OCI-LY3 (cell line): ENCODE results near the gene GSAP.

ENCODE experiments used
- H2AFZ ChIP-seq: fragments of 200-600, 300-600 bp; shearing (Covaris generic); 2 replicates; pipeline ENCODE4 v1.6.0; 2014; ENCODE audit warnings: antibody characterized with exemption, low read depth, low read length
- H3K27ac ChIP-seq: fragments of 200-600, 300-600 bp; sonication (generic); 2 replicates; pipeline ENCODE4 v1.5.1; 2014; ENCODE audit warnings: mild to moderate bottlenecking, low read length, moderate library complexity, mixed read lengths
- H3K27me3 ChIP-seq: fragments of 200-600, 300-600 bp; sonication (generic); 2 replicates; pipeline ENCODE4 v1.6.1; 2014; ENCODE audit warnings: low read depth, low read length, mixed read lengths
- H3K36me3 ChIP-seq: fragments of 200-600, 300-600 bp; sonication (generic); replicated peaks from 2 replicates; pipeline ENCODE3; 2014; ENCODE audit warnings: low read depth, low read length, mixed read lengths
- H3K4me1 ChIP-seq: fragments of 300-600, 200-600 bp; sonication (generic); 2 replicates; pipeline ENCODE4 v1.6.1; 2014; ENCODE audit warnings: low read length, mixed read lengths
- H3K4me2 ChIP-seq: fragments of 200-600, 300-600 bp; sonication (generic); 2 replicates; pipeline ENCODE4 v1.6.1; 2014; ENCODE audit warnings: low read length, mixed read lengths
- H3K4me3 ChIP-seq: fragments of 300-600, 200-600 bp; sonication (generic); 2 replicates; pipeline ENCODE4 v1.5.1; 2014; ENCODE audit warnings: antibody characterized with exemption, mild to moderate bottlenecking, low read length, moderate library complexity
- H3K79me2 ChIP-seq: fragments of 300-600, 200-600 bp; shearing (Covaris generic); 2 replicates; pipeline ENCODE4 v1.6.1; 2014; ENCODE audit warnings: mild to moderate bottlenecking, low read length, mixed read lengths
- H3K9ac ChIP-seq: fragments of 300-600, 200-600 bp; shearing (Covaris generic); 2 replicates; pipeline ENCODE4 v1.6.0; 2014; ENCODE audit warnings: mild to moderate bottlenecking, low read length, moderate library complexity
- H3K9me3 ChIP-seq: fragments of 200-600, 300-600 bp; shearing (Covaris generic); 2 replicates; pipeline ENCODE4 v1.6.1; 2014; ENCODE audit warnings: low read length, mixed read lengths; ENCODE audit not compliant: insufficient read depth
- H4K20me1 ChIP-seq: fragments of 200-600, 300-600 bp; sonication (generic); 2 replicates; pipeline ENCODE4 v1.6.1; 2016; ENCODE audit warnings: low read length, mixed read lengths; ENCODE audit not compliant: insufficient read depth
- CTCF ChIP-seq: fragments of 200-600, 300-600 bp; sonication (generic); IDR thresholded peaks from 2 replicates; pipeline ENCODE4 v1.5.1; 2014; ENCODE audit warnings: antibody characterized with exemption, low read length, low read depth
- EZH2phosphoT487 ChIP-seq: fragments of 200-600 bp; shearing (Covaris generic); IDR thresholded peaks from 2 replicates; pipeline ENCODE4 v1.6.1; 2018; ENCODE audit warnings: antibody characterized with exemption, mixed run types, low read depth

Gene GSAP

GRCh38 chr7:77309714-77310220 is 106.4 kb downstream of the GSAP start:
- Histone ChIP-seq H3K4me3 (no peak overlapping the region), H3K27me3 (no peaks in the 10 kb centered on the region), H3K27ac (no peak overlapping the region), H3K4me1 (peaks cover 11% of the 10 kb centered on the region), H3K79me2 (no peaks in the 10 kb centered on the region), H3K9ac (no peak overlapping the region), H4K20me1 (no peaks in the 10 kb centered on the region), H3K4me2 (no peak overlapping the region), H3K36me3 (peaks cover 10% of the 10 kb centered on the region), H2AFZ (no peak overlapping the region), H3K9me3 (no peaks in the 10 kb centered on the region)
- TF ChIP-seq CTCF: no peak

- Histone ChIP-seq H3K4me1 (peaks cover 11% of the 10 kb centered on the region), H3K4me3 (no peak overlapping the region), H3K79me2 (no peaks in the 10 kb centered on the region), H4K20me1 (no peaks in the 10 kb centered on the region), H3K4me2 (no peak overlapping the region), H3K9me3 (no peaks in the 10 kb centered on the region; the same call in 1 of the 2 replicates), H3K9ac (no peak overlapping the region), H3K27ac (no peak overlapping the region), H2AFZ (no peak overlapping the region), H3K36me3 (peaks cover 10% of the 10 kb centered on the region), H3K27me3 (no peaks in the 10 kb centered on the region)
- TF ChIP-seq EZH2phosphoT487 (no peak), CTCF (no peak)
Measured at GRCh38 chr7:77308792-77309191, 107.4 kb downstream of the GSAP start.

- Histone ChIP-seq H3K9ac (no peak overlapping the region), H3K4me1 (peaks cover 11% of the 10 kb centered on the region), H3K27ac (no peak overlapping the region), H3K4me2 (no peak overlapping the region), H2AFZ (no peak overlapping the region), H3K36me3 (peaks cover 2% of the 10 kb centered on the region), H3K4me3 (no peak overlapping the region), H3K9me3 (no peaks in the 10 kb centered on the region; the same call in 1 of the 2 replicates), H3K27me3 (no peaks in the 10 kb centered on the region), H4K20me1 (no peaks in the 10 kb centered on the region), H3K79me2 (no peaks in the 10 kb centered on the region)
- no peak for TF ChIP-seq EZH2phosphoT487
- TF ChIP-seq CTCF: no peak
Measured at GRCh38 chr7:77306231-77307067, 109.7 kb downstream of the GSAP start.

DNA sequence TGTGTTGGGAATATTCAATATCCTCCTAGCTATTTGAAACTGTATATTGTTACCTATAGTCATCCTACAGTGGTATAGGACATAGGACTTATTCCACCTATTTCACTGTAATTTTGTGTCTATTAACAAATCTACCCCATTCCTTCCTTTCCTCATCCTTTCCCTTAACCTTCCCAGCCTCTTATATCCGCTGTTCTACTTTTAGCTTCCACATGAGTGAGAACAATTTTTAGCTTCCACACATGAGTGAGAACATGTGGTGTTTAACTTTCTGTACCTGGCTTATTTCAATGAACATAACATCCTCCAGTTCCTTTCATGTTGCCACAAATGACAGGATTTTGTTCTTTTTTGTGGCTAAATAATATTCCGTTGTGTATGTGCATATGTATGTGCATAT is 120.6 kb downstream of the GSAP start:
- Histone ChIP-seq H3K4me1 (no peaks in the 10 kb centered on the region), H3K36me3 (peaks cover 3% of the 10 kb centered on the region), H3K4me3 (no peak overlapping the region), H3K79me2 (no peaks in the 10 kb centered on the region), H3K27me3 (no peaks in the 10 kb centered on the region), H3K9me3 (no peaks in the 10 kb centered on the region), H3K9ac (no peak overlapping the region), H2AFZ (no peak overlapping the region), H4K20me1 (no peaks in the 10 kb centered on the region), H3K27ac (no peak overlapping the region), H3K4me2 (no peak overlapping the region)
- TF ChIP-seq CTCF (no peak), EZH2phosphoT487 (no peak)
